BLaER1 (cell line): ENCODE measurements around the gene MGLL.

ENCODE experiments used
- H3K27ac ChIP-seq: shearing (Covaris generic); formaldehyde crosslinking; 2 replicates; pipeline ENCODE4 v1.8.1; 2022
- H3K27me3 ChIP-seq: shearing (Covaris generic); formaldehyde crosslinking; 2 replicates; pipeline ENCODE4 v1.8.1; 2022
- H3K36me3 ChIP-seq: shearing (Covaris generic); formaldehyde crosslinking; 2 replicates; pipeline ENCODE4 v1.8.1; 2022
- H3K4me1 ChIP-seq: shearing (Covaris generic); formaldehyde crosslinking; 2 replicates; pipeline ENCODE4 v1.8.1; 2022
- H3K4me2 ChIP-seq: shearing (Covaris generic); formaldehyde crosslinking; 2 replicates; pipeline ENCODE4 v1.8.1; 2022
- H3K4me3 ChIP-seq: shearing (Covaris generic); formaldehyde crosslinking; 2 replicates; pipeline ENCODE4 v1.8.1; 2022
- H3K9ac ChIP-seq: shearing (Covaris generic); formaldehyde crosslinking; 2 replicates; pipeline ENCODE4 v1.8.1; 2022
- H3K9me3 ChIP-seq: shearing (Covaris generic); formaldehyde crosslinking; 2 replicates; pipeline ENCODE4 v1.8.1; 2022
- H4K20me1 ChIP-seq: shearing (Covaris generic); formaldehyde crosslinking; 2 replicates; pipeline ENCODE4 v1.8.1; 2022
- Cebpa-rat ChIP-seq: shearing (Covaris generic); IDR thresholded peaks from 2 replicates; pipeline ENCODE4 v1.8.1; 2022

MGLL gene

GRCh38 chr3:127746400-127747057 is 75.8 kb downstream of the MGLL start:
- no peaks in the 10 kb centered on the region for H3K9me3 ChIP-seq
- peak overlapping the region; percentile 75 for H3K4me2 ChIP-seq
- H4K20me1 ChIP-seq = no peaks in the 10 kb centered on the region
- no peak overlapping the region for H3K9ac ChIP-seq
- H3K4me1 ChIP-seq = peaks cover 55% of the 10 kb centered on the region
- H3K36me3 ChIP-seq = no peaks in the 10 kb centered on the region
- no peak overlapping the region for H3K4me3 ChIP-seq
- TF ChIP-seq Cebpa-rat = no peak
- H3K27me3 ChIP-seq = no peaks in the 10 kb centered on the region
- H3K27ac ChIP-seq = no peak overlapping the region

- peaks cover 48% of the 10 kb centered on the region for H3K4me1 ChIP-seq
Measured at GRCh38 chr3:127745656-127746399, 76.5 kb downstream of the MGLL start.

GRCh38 chr3:127744875-127745274 is 77.4 kb downstream of the MGLL start:
- Histone ChIP-seq H3K9me3 (no peaks in the 10 kb centered on the region), H3K4me1 (peaks cover 38% of the 10 kb centered on the region), H3K36me3 (no peaks in the 10 kb centered on the region), H4K20me1 (no peaks in the 10 kb centered on the region), H3K4me2 (no peak overlapping the region), H3K4me3 (no peak overlapping the region), H3K27me3 (no peaks in the 10 kb centered on the region), H3K9ac (no peak overlapping the region), H3K27ac (no peak overlapping the region)
- no peak for TF ChIP-seq Cebpa-rat

More at GRCh38 chr3:127745656-127746399, 76.5 kb downstream of the MGLL start:
- H3K27ac ChIP-seq = no peak overlapping the region
- no peak overlapping the region for H3K4me3 ChIP-seq
- no peaks in the 10 kb centered on the region for H3K9me3 ChIP-seq
- H3K36me3 ChIP-seq = no peaks in the 10 kb centered on the region
- H3K27me3 ChIP-seq = no peaks in the 10 kb centered on the region
- H3K9ac ChIP-seq = no peak overlapping the region
- no peak overlapping the region for H3K4me2 ChIP-seq
- no peak for TF ChIP-seq Cebpa-rat
- H4K20me1 ChIP-seq = no peaks in the 10 kb centered on the region

- no peak overlapping the region for H3K4me2 ChIP-seq
- H3K27me3 ChIP-seq = no peaks in the 10 kb centered on the region
- peaks cover 33% of the 10 kb centered on the region for H3K4me1 ChIP-seq
- no peak overlapping the region for H3K27ac ChIP-seq
- H4K20me1 ChIP-seq = no peaks in the 10 kb centered on the region
- H3K9ac ChIP-seq = no peak overlapping the region
- no peaks in the 10 kb centered on the region for H3K36me3 ChIP-seq
- no peak for TF ChIP-seq Cebpa-rat
- H3K4me3 ChIP-seq = no peak overlapping the region
- H3K9me3 ChIP-seq = no peaks in the 10 kb centered on the region
Measured at GRCh38 chr3:127744253-127744815, 78.0 kb downstream of the MGLL start.

- Histone ChIP-seq H3K27ac (no peak overlapping the region), H3K27me3 (no peaks in the 10 kb centered on the region), H3K9ac (no peak overlapping the region), H3K9me3 (no peaks in the 10 kb centered on the region), H3K4me3 (no peak overlapping the region), H3K4me1 (peaks cover 25% of the 10 kb centered on the region), H3K36me3 (no peaks in the 10 kb centered on the region), H3K4me2 (no peak overlapping the region), H4K20me1 (no peaks in the 10 kb centered on the region)
- no peak for TF ChIP-seq Cebpa-rat
Measured at GRCh38 chr3:127743351-127744252, 78.7 kb downstream of the MGLL start.

GRCh38 chr3:127742580-127742979 is 79.7 kb downstream of the MGLL start:
- H3K9ac ChIP-seq = no peak overlapping the region
- H3K4me3 ChIP-seq = no peak overlapping the region
- no peaks in the 10 kb centered on the region for H4K20me1 ChIP-seq
- TF ChIP-seq Cebpa-rat = no peak
- no peaks in the 10 kb centered on the region for H3K9me3 ChIP-seq
- no peaks in the 10 kb centered on the region for H3K36me3 ChIP-seq
- no peaks in the 10 kb centered on the region for H3K27me3 ChIP-seq
- no peak overlapping the region for H3K4me2 ChIP-seq
- H3K27ac ChIP-seq = no peak overlapping the region
- peaks cover 24% of the 10 kb centered on the region for H3K4me1 ChIP-seq

GRCh38 chr3:127741690-127742089 is 80.6 kb downstream of the MGLL start:
- Histone ChIP-seq H3K9me3 (no peaks in the 10 kb centered on the region), H3K36me3 (no peaks in the 10 kb centered on the region), H3K4me1 (peaks cover 19% of the 10 kb centered on the region), H3K9ac (no peak overlapping the region), H3K27ac (no peak overlapping the region), H3K27me3 (no peaks in the 10 kb centered on the region), H3K4me3 (no peak overlapping the region), H3K4me2 (no peak overlapping the region), H4K20me1 (no peaks in the 10 kb centered on the region)
- TF ChIP-seq Cebpa-rat = no peak

GRCh38 chr3:127741246-127741645 is 81.1 kb downstream of the MGLL start:
- Histone ChIP-seq H3K9me3 (no peaks in the 10 kb centered on the region), H3K9ac (no peak overlapping the region), H3K27me3 (no peaks in the 10 kb centered on the region), H3K27ac (no peak overlapping the region), H3K4me1 (peaks cover 19% of the 10 kb centered on the region), H3K36me3 (no peaks in the 10 kb centered on the region), H3K4me3 (no peak overlapping the region), H4K20me1 (no peaks in the 10 kb centered on the region), H3K4me2 (no peak overlapping the region)
- no peak for TF ChIP-seq Cebpa-rat

- Histone ChIP-seq H3K9ac (no peak overlapping the region), H3K36me3 (no peaks in the 10 kb centered on the region), H3K27me3 (no peaks in the 10 kb centered on the region), H3K4me1 (peaks cover 26% of the 10 kb centered on the region), H3K9me3 (no peaks in the 10 kb centered on the region), H3K4me3 (no peak overlapping the region), H4K20me1 (no peaks in the 10 kb centered on the region), H3K4me2 (no peak overlapping the region), H3K27ac (no peak overlapping the region)
- TF ChIP-seq Cebpa-rat = no peak
Measured at GRCh38 chr3:127740136-127740915, 82.0 kb downstream of the MGLL start.
